Vagina (tissue), 2 donors: ENCODE measurements around the gene WNT7A. TPM values are rescaled to one million over a fixed set of nuclear protein-coding genes. Genes with fewer than 3 reads are reported as not detected.

ENCODE experiments used
- DNase-seq, 2 donors: peaks; one replicate each; pipeline ENCODE4 v3.0.0-alpha.2; 2017; ENCODE audit errors: extremely low spot score in 2 of 2
- H3K27ac ChIP-seq: fragments of 200-600 bp; sonication (generic); one replicate; pipeline ENCODE4 v1.5.1; 2019
- H3K27me3 ChIP-seq: fragments of 200-600 bp; sonication (generic); one replicate; pipeline ENCODE4 v1.5.1; 2019
- H3K36me3 ChIP-seq, 2 donors: fragments of 200-600 bp; sonication (generic); one replicate each; pipeline ENCODE4 v1.5.1; 2017 to 2019
- H3K4me1 ChIP-seq: fragments of 200-600 bp; sonication (generic); one replicate; pipeline ENCODE4 v1.5.1; 2019
- H3K4me3 ChIP-seq, 2 donors: fragments of 200-600 bp; sonication (generic); 1 replicate in 1 of 2; 2 replicates in 1 of 2; pipeline ENCODE4 v1.5.1; 2016 to 2019
- H3K9me3 ChIP-seq: fragments of 200-600 bp; sonication (generic); one replicate; pipeline ENCODE4 v1.5.1; 2019
- POLR2A ChIP-seq, 2 donors: fragments of 450-650 bp; IDR thresholded peaks; one replicate each; pipeline ENCODE4 v1.6.1; 2017; ENCODE audit warnings: antibody characterized with exemption in 2 of 2, mild to moderate bottlenecking in 2 of 2, moderate library complexity in 2 of 2
- POLR2AphosphoS5 ChIP-seq, 2 donors: sonication (generic); formaldehyde crosslinking; IDR thresholded peaks; one replicate each; pipeline ENCODE4 v1.9.0; 2017; ENCODE audit warnings: antibody characterized with exemption in 2 of 2, mild to moderate bottlenecking in 2 of 2, low read depth in 1 of 2; ENCODE audit not compliant: insufficient read depth in 1 of 2
- intact Hi-C: fragments of 100-400 bp; cut with DNase I; formaldehyde crosslinking; loops from one replicate; pipeline ENCODE4 v1.15.1; 2023
- total RNA-seq: library from RNA; depleted of rRNA; stranded (reverse); fragments of >200 nt; gene quantifications from one replicate; pipeline ENCODE4 v1.2.3, GENCODE V29; 2016
- TF ChIP-seq, protein P1 (sequence below), 3 experiments: fragments of 450-650 bp in 2 of 3; fragments of 200-600 bp in 1 of 3; sonication (generic) in 1 of 3; IDR thresholded peaks; one replicate each; pipeline ENCODE4 v1.5.1; 2017 to 2019; ENCODE audit warnings: antibody characterized with exemption in 3 of 3, mild to moderate bottlenecking in 2 of 3, moderate library complexity in 2 of 3

WNT7A gene
- total RNA-seq, 1 donor from 2014 or later, result not detected

DNA sequence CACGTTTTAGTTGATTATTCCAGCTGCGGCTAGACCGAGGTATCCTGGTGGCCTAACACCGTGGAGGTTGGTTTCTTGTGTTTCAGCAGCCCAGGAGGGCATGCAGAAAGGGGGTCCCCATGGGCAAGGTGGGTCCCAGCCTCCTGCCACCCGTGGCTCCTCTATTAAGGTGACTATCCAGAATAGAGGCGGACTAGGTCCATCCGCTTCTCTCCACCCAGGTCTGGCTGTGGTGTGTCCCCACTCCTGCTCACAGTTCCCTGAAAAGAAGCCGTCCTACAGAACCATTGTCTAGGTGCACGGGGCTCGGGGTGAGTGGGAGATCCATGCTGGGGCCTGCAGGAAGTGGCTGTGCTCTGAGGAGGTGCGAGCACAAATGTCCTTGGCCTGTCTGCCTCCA, 81.5 kb downstream of the WNT7A start:
- Histone ChIP-seq H3K4me3 (no peak overlapping the region), H3K27me3 (no peaks in the 10 kb centered on the region), H3K9me3 (no peaks in the 10 kb centered on the region), H3K4me1 (no peaks in the 10 kb centered on the region), H3K36me3 (no peaks in the 10 kb centered on the region), H3K27ac (no peak overlapping the region)
- no peak for DNase-seq
- TF ChIP-seq POLR2AphosphoS5 (IDR thresholded peaks at IDR 0.05; ENCODE audit: insufficient read depth in 1 of 2, low read depth in 1 of 2), result no peak
- TF ChIP-seq POLR2A (IDR thresholded peaks at IDR 0.05), result no peak
- TF ChIP-seq, protein P1, sequence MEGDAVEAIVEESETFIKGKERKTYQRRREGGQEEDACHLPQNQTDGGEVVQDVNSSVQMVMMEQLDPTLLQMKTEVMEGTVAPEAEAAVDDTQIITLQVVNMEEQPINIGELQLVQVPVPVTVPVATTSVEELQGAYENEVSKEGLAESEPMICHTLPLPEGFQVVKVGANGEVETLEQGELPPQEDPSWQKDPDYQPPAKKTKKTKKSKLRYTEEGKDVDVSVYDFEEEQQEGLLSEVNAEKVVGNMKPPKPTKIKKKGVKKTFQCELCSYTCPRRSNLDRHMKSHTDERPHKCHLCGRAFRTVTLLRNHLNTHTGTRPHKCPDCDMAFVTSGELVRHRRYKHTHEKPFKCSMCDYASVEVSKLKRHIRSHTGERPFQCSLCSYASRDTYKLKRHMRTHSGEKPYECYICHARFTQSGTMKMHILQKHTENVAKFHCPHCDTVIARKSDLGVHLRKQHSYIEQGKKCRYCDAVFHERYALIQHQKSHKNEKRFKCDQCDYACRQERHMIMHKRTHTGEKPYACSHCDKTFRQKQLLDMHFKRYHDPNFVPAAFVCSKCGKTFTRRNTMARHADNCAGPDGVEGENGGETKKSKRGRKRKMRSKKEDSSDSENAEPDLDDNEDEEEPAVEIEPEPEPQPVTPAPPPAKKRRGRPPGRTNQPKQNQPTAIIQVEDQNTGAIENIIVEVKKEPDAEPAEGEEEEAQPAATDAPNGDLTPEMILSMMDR (IDR thresholded peaks at IDR 0.05), result no peak
- intact Hi-C loops, result no loop called here

DNA sequence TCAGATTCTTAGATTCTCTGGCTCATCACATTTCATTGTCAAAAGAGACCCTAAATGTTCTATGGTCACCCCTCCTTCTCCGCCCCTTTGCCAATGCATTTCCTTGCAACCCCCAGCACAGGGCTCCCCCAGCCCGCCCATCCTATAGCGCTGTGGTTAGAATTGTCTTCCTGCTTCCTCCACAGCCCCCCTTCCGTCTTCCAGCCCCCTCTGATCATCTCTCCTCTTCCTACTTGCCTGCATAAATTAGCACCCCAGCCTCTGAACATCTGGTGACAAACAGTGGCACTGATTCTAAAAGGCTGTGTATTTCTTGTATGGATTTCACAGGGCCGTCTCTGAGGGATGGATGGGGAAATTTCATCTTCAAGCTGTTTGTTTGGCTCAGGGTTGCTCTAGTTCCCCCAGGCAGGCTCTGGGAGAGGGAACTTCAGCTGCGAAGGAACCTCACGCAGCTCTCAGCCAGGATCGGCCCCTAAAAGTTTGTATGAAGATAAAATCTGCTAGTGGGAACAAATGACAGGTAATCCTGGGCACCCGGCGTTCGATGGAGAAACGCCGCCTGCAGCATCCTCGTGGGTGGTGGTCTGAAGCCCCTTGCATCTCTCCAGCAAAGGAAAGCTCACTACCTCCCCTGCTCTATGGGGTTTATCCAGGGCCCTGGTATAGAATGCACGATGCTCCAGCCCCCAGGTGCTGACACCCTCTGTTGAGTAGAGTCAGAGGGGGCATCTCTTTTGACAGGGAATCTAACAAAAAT, 83.0 kb downstream of the WNT7A start:
- intact Hi-C loops, result no loop called here

DNA sequence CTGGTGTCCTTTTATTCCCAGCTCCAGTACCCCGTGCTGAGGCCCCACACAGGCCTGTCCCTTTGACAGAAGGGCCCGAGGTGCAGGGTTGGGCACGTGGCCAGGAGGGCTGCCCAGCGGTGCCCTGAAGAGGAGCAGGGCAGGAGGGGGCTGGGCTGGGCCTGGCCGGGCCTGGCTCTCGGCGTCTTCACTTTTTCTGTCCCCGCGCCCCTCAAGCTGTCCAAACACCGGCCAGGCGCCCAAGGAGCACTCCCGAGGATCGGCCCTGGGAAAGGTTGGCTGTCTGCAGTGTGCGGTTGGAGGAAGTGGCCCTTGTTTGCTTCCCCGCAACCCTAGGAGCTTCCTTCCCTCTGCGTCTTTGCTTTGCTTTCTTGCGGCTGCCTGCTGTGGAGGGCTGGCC, 84.1 kb downstream of the WNT7A start:
- TF ChIP-seq POLR2AphosphoS5 (IDR thresholded peaks at IDR 0.05; ENCODE audit: insufficient read depth in 1 of 2, low read depth in 1 of 2) (no peak), POLR2A (IDR thresholded peaks at IDR 0.05) (no peak)
- TF ChIP-seq, protein P1 (IDR thresholded peaks at IDR 0.05), result no peak
- Histone ChIP-seq H3K4me3 (no peak overlapping the region), H3K4me1 (no peaks in the 10 kb centered on the region), H3K27me3 (no peaks in the 10 kb centered on the region), H3K9me3 (no peaks in the 10 kb centered on the region), H3K36me3 (no peaks in the 10 kb centered on the region), H3K27ac (no peak overlapping the region)
- DNase-seq, result no peak
- intact Hi-C loops, result no loop called here

More for the DNA sequence above, 83.0 kb downstream of the WNT7A start:
- Histone ChIP-seq H3K27ac (no peak overlapping the region), H3K9me3 (no peaks in the 10 kb centered on the region), H3K36me3 (no peaks in the 10 kb centered on the region), H3K4me3 (no peak overlapping the region), H3K4me1 (no peaks in the 10 kb centered on the region), H3K27me3 (no peaks in the 10 kb centered on the region)
- no peak for DNase-seq
- TF ChIP-seq, protein P1 (IDR thresholded peaks at IDR 0.05), result no peak
- TF ChIP-seq POLR2AphosphoS5 (IDR thresholded peaks at IDR 0.05; ENCODE audit: insufficient read depth in 1 of 2, low read depth in 1 of 2) (no peak), POLR2A (IDR thresholded peaks at IDR 0.05) (no peak)

DNA sequence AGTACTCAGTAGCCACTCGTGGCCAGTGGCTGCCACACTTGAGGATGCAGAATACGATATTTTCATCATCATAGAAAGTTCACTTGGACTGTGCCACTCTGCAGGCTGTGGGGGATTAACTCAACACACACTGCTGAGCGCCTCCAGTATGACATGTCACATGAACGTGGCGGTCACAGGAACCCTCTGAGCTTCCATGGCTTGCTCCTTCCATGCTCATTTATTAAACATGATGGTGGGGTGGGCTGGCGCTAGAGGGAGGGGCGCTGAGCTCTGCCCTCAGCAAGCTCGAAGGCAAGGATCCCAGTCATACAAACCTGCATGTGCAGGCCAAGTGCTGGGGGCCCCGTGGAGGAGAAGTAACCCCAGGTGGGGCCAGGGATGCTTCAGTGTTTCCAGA, 85.5 kb downstream of the WNT7A start:
- Histone ChIP-seq H3K4me1 (no peaks in the 10 kb centered on the region), H3K36me3 (no peaks in the 10 kb centered on the region), H3K4me3 (no peak overlapping the region), H3K9me3 (no peaks in the 10 kb centered on the region), H3K27me3 (no peaks in the 10 kb centered on the region), H3K27ac (no peak overlapping the region)
- intact Hi-C loops, result no loop called here
- TF ChIP-seq POLR2A (IDR thresholded peaks at IDR 0.05) (no peak), POLR2AphosphoS5 (IDR thresholded peaks at IDR 0.05; ENCODE audit: insufficient read depth in 1 of 2, low read depth in 1 of 2) (no peak)
- TF ChIP-seq, protein P1 (IDR thresholded peaks at IDR 0.05), result no peak
- DNase-seq, result no peak

DNA sequence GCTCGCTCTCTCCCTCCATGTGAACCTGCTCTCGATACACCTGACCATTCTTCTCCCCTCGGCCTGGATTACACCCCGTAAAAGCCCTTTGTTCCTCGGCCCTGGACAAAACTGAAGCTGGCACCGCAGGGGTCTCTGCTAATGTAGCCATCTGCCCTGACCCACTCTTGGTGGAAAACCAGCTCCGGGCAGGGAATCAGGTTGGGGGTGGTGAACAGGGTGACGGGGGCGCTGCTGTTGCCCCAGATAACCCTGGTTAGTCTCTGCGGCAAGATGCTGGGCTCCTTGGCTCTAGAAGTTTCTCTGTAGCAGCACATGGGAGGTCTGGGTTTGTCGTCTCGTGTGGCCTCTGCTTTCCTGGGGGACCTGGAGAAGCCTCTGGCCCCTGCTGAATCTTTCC, 86.4 kb downstream of the WNT7A start:
- no peak for DNase-seq
- Histone ChIP-seq H3K9me3 (no peaks in the 10 kb centered on the region), H3K36me3 (no peaks in the 10 kb centered on the region), H3K27me3 (no peaks in the 10 kb centered on the region), H3K27ac (no peak overlapping the region), H3K4me1 (no peaks in the 10 kb centered on the region), H3K4me3 (no peak overlapping the region)
- no peak for TF ChIP-seq POLR2AphosphoS5 (IDR thresholded peaks at IDR 0.05; ENCODE audit: insufficient read depth in 1 of 2, low read depth in 1 of 2)
- no peak for TF ChIP-seq POLR2A (IDR thresholded peaks at IDR 0.05)
- TF ChIP-seq, protein P1 (IDR thresholded peaks at IDR 0.05), result no peak
- intact Hi-C loops, result no loop called here
